GM18909 (cell line): ENCODE measurements around the gene CARF.

Experiments
- ATAC-seq: cut with Tn5 transposase; IDR thresholded peaks from one replicate; pipeline ENCODE4 v1.9.1; 2021; ENCODE audit warnings: mild to moderate bottlenecking; ENCODE audit not compliant: unreplicated experiment, poor library complexity

CARF gene

DNA sequence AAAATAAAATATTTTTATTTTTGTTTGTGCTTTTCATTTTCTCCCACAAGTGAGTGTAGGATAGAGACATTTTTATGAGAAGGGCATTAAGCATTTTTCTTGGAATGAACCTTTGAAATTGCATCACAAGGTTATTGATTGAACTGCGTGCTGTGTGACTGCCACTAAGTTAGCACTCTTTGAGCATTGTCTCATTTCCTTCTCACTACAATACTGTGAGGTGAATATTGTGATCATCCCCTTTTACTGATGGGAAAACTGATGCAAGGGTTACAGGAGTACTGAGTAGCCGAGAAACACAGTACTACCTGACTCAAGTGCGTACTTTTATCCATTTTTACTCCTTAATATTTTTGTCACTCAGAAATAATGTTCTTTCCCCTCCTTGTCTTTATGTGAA lies 104.6 kb downstream of the CARF start:
- ATAC-seq = no peak

DNA sequence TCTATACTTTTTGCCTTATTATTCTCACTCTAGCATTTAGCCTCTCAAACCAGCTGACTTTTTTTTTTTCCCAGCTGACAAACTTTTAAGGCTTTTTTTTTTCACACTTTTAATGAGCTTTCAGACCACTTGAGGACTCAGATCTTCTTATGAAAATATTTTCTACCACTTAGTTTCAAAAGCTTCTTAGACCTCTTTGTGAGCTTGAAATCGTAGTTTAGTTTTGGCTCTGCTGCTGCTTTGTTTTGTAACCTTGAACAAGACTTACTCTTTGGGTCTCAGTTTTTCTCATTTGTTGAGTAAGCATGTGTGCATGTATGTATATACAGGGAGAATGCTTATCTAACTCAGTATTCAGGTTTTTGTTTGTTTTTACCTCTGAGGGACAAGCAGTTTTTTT lies 106.1 kb downstream of the CARF start:
- no peak for ATAC-seq

DNA sequence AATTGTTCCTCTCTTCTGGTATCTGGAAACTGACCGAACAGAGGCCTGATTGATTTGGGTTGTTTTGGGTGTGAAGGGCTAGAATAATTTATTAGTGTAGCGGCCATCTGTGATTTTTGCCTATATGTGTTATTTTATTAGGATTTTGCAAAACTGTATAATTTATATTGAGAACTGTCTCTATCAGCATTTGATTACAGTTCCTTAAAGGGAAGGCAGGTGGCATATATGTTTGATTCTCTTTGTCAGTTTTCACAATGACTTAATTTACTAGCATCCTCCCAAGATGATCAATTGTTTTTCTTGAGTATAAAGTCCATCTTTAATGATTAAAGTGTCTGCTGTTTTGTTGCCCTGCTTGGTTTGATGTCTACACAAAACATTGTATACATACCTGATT lies 107.1 kb downstream of the CARF start:
- no peak for ATAC-seq

DNA sequence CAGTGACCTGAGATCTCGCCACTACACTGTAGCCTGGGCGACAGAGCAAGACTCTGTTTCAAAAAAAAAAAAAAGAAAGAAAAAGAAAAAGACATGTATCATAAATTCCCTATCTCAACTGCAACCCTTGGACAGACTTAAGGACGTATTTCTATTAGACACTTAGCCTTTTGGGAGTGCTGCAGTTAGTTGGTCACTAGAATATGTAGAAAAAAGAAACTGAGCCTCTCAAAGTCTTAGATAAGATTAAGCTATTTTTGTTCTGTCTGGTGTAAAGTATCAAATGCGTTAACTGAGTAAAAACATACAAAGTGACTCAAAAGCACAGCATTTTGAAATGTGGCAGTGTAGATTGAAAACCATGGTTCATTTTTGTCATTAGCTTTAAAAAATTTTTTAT lies 109.9 kb downstream of the CARF start:
- ATAC-seq = no peak

DNA sequence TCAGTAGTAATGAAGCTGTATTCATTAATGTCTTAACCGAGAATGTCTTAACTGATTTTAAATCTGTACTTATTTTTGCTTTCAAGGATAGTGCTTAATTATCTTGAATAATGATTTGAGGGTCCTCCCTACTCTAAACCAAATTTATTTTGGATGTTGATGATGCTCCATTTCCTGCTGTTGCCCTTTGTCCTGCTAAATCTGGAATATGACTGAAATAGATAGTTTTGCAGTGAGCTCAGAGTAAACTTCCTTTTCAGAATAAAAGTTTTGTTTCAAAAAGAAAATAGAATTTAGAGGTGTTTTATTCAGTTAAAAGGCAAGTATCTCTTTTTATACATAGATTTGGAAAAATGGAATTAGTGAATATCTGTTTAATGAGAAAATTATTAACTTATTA lies 110.7 kb downstream of the CARF start:
- no peak for ATAC-seq

DNA sequence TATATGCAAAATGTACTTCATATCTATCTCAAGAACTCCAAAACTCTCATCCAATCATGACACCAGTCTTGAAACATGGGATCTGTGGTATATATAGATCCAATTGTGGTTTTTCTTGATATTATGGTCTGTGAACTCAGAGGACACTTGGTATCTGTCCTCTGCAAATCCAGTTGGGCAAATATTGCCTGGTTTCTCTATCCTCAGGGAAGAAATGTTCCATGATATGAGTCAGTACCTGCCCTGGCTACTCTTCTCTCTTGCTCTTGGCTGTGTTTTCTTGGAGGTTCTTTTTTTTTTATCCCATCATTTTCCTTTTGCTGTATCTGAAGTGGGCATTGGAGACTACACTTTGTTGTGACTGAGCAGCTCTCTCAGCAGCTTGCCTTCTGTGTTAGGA lies 113.5 kb downstream of the CARF start:
- ATAC-seq = no peak

DNA sequence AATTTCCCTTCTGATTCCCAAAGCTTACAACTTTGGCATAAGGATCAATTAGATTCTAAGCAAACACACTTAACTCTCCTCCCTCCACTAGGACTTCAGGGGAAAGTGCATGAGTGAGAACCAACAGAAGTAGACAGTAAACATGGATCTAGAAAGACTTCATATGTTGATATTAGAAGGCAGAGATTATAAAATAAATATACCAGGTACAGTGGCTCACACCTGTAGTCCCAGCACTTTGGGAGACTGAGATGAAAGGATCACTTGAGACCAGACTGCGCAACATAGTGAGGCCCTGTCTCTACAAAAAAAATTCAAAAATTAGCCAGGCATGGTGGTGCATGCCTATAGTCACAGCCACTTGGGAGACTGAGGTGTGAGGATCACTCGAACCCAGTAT lies 118.5 kb downstream of the CARF start:
- ATAC-seq = no peak

DNA sequence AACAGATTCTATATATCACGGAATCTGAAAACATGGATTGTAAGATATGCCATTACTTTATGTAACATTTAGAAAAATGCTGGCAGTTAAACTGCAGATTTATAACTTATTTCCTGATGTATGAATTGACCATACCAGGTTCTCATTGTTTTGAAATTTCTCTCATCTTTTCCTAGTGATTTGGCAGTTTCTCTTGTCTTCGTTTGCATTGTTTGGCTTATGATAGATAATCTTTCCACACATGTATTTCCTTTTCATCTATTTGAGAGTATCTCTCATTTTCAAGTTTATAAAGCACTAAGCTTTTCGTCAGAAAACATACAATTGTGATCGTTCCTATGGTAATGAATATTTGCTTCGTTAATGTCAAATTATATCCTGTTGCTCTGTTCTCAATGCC lies 118.9 kb downstream of the CARF start:
- ATAC-seq = no peak

DNA sequence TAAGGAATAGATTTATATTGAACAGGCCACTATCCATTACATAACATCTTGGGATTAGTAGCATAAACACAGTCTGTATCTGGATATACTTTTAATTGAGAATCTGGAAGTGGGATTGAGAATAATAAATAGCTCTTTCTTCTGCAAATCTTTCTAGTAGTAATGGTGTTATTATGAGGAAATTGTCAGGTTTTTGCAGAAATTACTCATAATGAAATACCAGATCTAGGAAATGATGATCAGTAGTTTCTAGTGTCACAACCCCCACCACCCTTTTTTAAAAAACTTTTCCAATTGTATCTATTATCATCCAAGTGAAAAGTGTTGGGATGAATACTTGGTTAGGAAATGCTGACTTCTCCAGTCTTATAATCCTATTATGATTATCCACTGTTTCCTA lies 121.3 kb downstream of the CARF start:
- ATAC-seq = no peak

DNA sequence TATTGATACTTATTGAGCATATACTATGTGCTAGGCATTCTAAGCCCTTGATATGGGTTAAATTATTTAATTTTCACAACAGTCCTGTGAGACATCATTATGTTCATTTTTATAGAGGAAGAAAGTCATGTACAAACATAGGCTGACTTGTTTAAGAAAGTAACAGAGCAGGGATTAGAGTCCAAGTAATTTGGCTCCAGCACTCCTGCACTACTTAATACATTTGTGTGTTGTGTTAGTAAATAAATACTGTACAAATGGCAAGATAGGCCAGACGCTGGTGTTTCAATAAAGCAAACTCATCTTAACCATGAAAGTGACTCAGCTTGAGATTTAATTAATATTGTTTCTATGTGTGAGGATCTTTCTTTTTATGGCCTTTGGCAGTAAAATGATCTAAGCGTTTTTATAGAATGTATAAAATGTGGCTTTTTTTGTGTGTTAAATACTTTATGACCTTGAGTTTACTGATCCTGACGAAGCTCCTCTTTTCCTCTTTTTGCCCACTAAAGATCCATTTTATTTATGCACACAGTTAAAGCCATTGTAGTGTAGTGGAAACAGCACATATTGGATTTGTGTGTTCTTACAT lies 123.9 kb downstream of the CARF start:
- ATAC-seq = no peak
